Measurements from ENCODE around the gene ZNF407. TPM values are rescaled to one million over a fixed set of nuclear protein-coding genes. Genes with fewer than 3 reads are reported as not detected.
A peak's percentile ranks its signal among the peaks of the same experiment; 100 is the strongest.

ZNF407 gene
- total and polyA plus RNA-seq, 2 experiments from 2014 or later: 2.1 to 10.4 TPM

GRCh38 chr18:74818516-74819175, 221.0 kb downstream of the ZNF407 start:
- no peaks in the 10 kb centered on the region for H3K9me2 ChIP-seq (ENCODE audit: insufficient read depth)
- DNase-seq (ENCODE audit: low spot score) (no peak), ATAC-seq (no peak)
- H3K79me2 ChIP-seq (replicated peaks; ENCODE audit: insufficient read depth): no peaks in the 10 kb centered on the region
- H3K4me1 ChIP-seq (ENCODE audit: insufficient read depth): peaks cover 5% of the 10 kb centered on the region; the same call in 1 of the 2 replicates
- no peaks in the 10 kb centered on the region for H3K27me3 ChIP-seq (ENCODE audit: insufficient read depth)
- H3K36me3 ChIP-seq (ENCODE audit: insufficient read depth): no peaks in the 10 kb centered on the region
- no peak overlapping the region for H3K4me2 ChIP-seq
- no peak overlapping the region for H3K27ac ChIP-seq (ENCODE audit: low read depth)
- TF ChIP-seq EZH2 (IDR thresholded peaks at IDR 0.05; ENCODE audit: low read depth, unreplicated experiment) (no peak), NANOG (IDR thresholded peaks at IDR 0.05; ENCODE audit: borderline replicate concordance) (no peak), STAT1 (IDR thresholded peaks at IDR 0.05; ENCODE audit: unreplicated experiment) (no peak), POLR2AphosphoS5 (IDR thresholded peaks at IDR 0.05; ENCODE audit: low read depth) (no peak), ZNF331 (CRISPR knock-in tag; IDR thresholded peaks at IDR 0.05; ENCODE audit: low read depth) (no peak), CTCF (conservative IDR thresholded peaks at IDR 0.05; ENCODE audit: low read depth in 2 of 2) (no peak), REST (IDR thresholded peaks at IDR 0.05; ENCODE audit: unreplicated experiment) (no peak)
- no peaks in the 10 kb centered on the region for H3K9me3 Mint-ChIP-seq
- no peaks in the 10 kb centered on the region for H4K20me1 ChIP-seq (replicated peaks; ENCODE audit: insufficient read depth)
- H3F3A ChIP-seq (replicated peaks; ENCODE audit: low read depth): no peaks in the 10 kb centered on the region
- no peak overlapping the region for H3K27ac Mint-ChIP-seq
- no peak overlapping the region for H2AFZ ChIP-seq
- H3K4me3 ChIP-seq: no peak overlapping the region
- H3K36me3 Mint-ChIP-seq (ENCODE audit: low read depth): no peaks in the 10 kb centered on the region
- peaks cover 4% of the 10 kb centered on the region; the same call in 1 of the 3 replicates for H3K4me1 Mint-ChIP-seq
- no peak overlapping the region for H3K4me3 Mint-ChIP-seq
- H3K27me3 Mint-ChIP-seq (ENCODE audit: insufficient read depth, low read depth, poor library complexity): no peaks in the 10 kb centered on the region

- no peaks in the 10 kb centered on the region for H3K27me3 Mint-ChIP-seq (ENCODE audit: insufficient read depth, low read depth, poor library complexity)
- H3K4me2 ChIP-seq: no peak overlapping the region
- TF ChIP-seq CREB1 (CRISPR knock-in tag; IDR thresholded peaks at IDR 0.05; ENCODE audit: low read depth) (peak; percentile 46), JUNB (IDR thresholded peaks at IDR 0.05; ENCODE audit: unreplicated experiment) (no peak), REST (IDR thresholded peaks at IDR 0.05; ENCODE audit: unreplicated experiment) (no peak), STAT1 (IDR thresholded peaks at IDR 0.05; ENCODE audit: unreplicated experiment) (no peak), EZH2 (IDR thresholded peaks at IDR 0.05; ENCODE audit: low read depth, unreplicated experiment) (no peak), ZNF114 (CRISPR knock-in tag; IDR thresholded peaks at IDR 0.05) (no peak), CTCF (conservative IDR thresholded peaks at IDR 0.05; ENCODE audit: low read depth in 2 of 2) (peak; percentile 85 to 99)
Observed at GRCh38 chr18:74819433-74820059, 221.9 kb downstream of the ZNF407 start.

More at GRCh38 chr18:74819433-74820059, 221.9 kb downstream of the ZNF407 start:
- no peaks in the 10 kb centered on the region for H3K9me2 ChIP-seq (ENCODE audit: insufficient read depth)
- H3K4me3 ChIP-seq: no peak overlapping the region
- H3K79me2 ChIP-seq (replicated peaks; ENCODE audit: insufficient read depth): no peaks in the 10 kb centered on the region
- H4K20me1 ChIP-seq (replicated peaks; ENCODE audit: insufficient read depth): no peaks in the 10 kb centered on the region
- no peak overlapping the region for H3K27ac Mint-ChIP-seq
- ATAC-seq: peak; percentile 100
- peaks cover 8% of the 10 kb centered on the region; the same call in 2 of the 3 replicates for H3K4me1 Mint-ChIP-seq
- H3K9me3 Mint-ChIP-seq: no peaks in the 10 kb centered on the region
- H3K4me1 ChIP-seq (ENCODE audit: insufficient read depth): peaks cover 5% of the 10 kb centered on the region; the same call in 1 of the 2 replicates
- H3K27ac ChIP-seq (ENCODE audit: low read depth): no peak overlapping the region
- H3K36me3 ChIP-seq (ENCODE audit: insufficient read depth): no peaks in the 10 kb centered on the region
- no peaks in the 10 kb centered on the region for H3K27me3 ChIP-seq (ENCODE audit: insufficient read depth)
- peak overlapping the region; percentile 75; the same call in 1 of the 2 replicates for H2AFZ ChIP-seq
- H3K4me3 Mint-ChIP-seq: no peak overlapping the region
- peak; percentile 93 for DNase-seq (ENCODE audit: low spot score)
- H3K36me3 Mint-ChIP-seq (ENCODE audit: low read depth): no peaks in the 10 kb centered on the region
- H3F3A ChIP-seq (replicated peaks; ENCODE audit: low read depth): no peaks in the 10 kb centered on the region
